ENCODE results near the gene MAPKBP1. TPM values are rescaled to one million over a fixed set of nuclear protein-coding genes. Genes with fewer than 3 reads are reported as not detected.

MAPKBP1 gene
- total RNA-seq, 1 experiment from 2014 or later, result 13.7 TPM

GRCh38 chr15:41865490-41866055, 91.3 kb downstream of the MAPKBP1 start:
- H3K27ac ChIP-seq (ENCODE audit: insufficient read length, low read depth, low read length), result no peak overlapping the region
- no peak for DNase-seq
- no peak overlapping the region for H2BK120ac ChIP-seq (ENCODE audit: low read depth, low read length, poor library complexity, severe bottlenecking)
- no peaks in the 10 kb centered on the region for H3K4me1 ChIP-seq (ENCODE audit: insufficient read depth, low read length)
- no peak overlapping the region for H4K8ac ChIP-seq (replicated peaks; ENCODE audit: insufficient read length, low read depth, low read length)
- no peaks in the 10 kb centered on the region for H3K23me2 ChIP-seq (ENCODE audit: insufficient read length, low read depth, low read length, poor library complexity, severe bottlenecking)
- no peak overlapping the region for H4K91ac ChIP-seq (ENCODE audit: insufficient read length, low read depth, low read length)
- no peaks in the 10 kb centered on the region for H3K79me2 ChIP-seq (ENCODE audit: insufficient read depth, low read length)
- no peak overlapping the region for H3K4ac ChIP-seq (ENCODE audit: low read depth, low read length)
- H2AFZ ChIP-seq (ENCODE audit: low read length), result no peak overlapping the region
- no peak overlapping the region for H3K23ac ChIP-seq (ENCODE audit: insufficient read length, low read depth, low read length)
- H4K5ac ChIP-seq (ENCODE audit: insufficient read length, low read depth, low read length), result no peak overlapping the region
- no peak overlapping the region for H3K4me2 ChIP-seq (ENCODE audit: insufficient read depth, insufficient read length, low read length)
- TF ChIP-seq CTCF (conservative IDR thresholded peaks at IDR 0.05), result no peak
- H2BK12ac ChIP-seq (ENCODE audit: insufficient read length, low read depth, low read length), result no peak overlapping the region
- H2BK15ac ChIP-seq (ENCODE audit: low read depth, low read length), result no peak overlapping the region
- H3K79me1 ChIP-seq (ENCODE audit: insufficient read depth, low read depth, low read length, poor library complexity, severe bottlenecking), result no peaks in the 10 kb centered on the region
- no peak overlapping the region for H3K9ac ChIP-seq (ENCODE audit: extremely low read depth, insufficient read length, low read length)
- H3K36me3 Mint-ChIP-seq (ENCODE audit: insufficient read depth in 1 of 3, low read depth in 3 of 3), result no peaks in the 10 kb centered on the region
- H3K18ac ChIP-seq (ENCODE audit: insufficient read length, low read depth, low read length), result no peak overlapping the region
- H3K4me3 Mint-ChIP-seq, result no peak overlapping the region
- no CpG with 5 or more reads among the region's 18 CpGs for WGBS (ENCODE audit: extremely low coverage, insufficient read length, low lambda C conversion rate)
- H2AK5ac ChIP-seq (ENCODE audit: insufficient read length, low read length), result no peak overlapping the region
- peaks cover 10 to 16% of the 10 kb centered on the region in 2 experiments for H3K4me1 Mint-ChIP-seq
- H3K56ac ChIP-seq (ENCODE audit: insufficient read length, low read depth, low read length), result no peak overlapping the region
- no peaks in the 10 kb centered on the region for H3K9me3 ChIP-seq (ENCODE audit: control insufficient read depth, low read depth, low read length)
- no peak overlapping the region; the same call in 1 of the 2 replicates for H3K14ac ChIP-seq (ENCODE audit: insufficient read depth, low read length)
- no peak overlapping the region for H2BK20ac ChIP-seq (ENCODE audit: low read depth, low read length, poor library complexity, severe bottlenecking)
- no peaks in the 10 kb centered on the region; the same call in none of the 2 replicates for H3K27me3 Mint-ChIP-seq (ENCODE audit: low read depth)
- no peak overlapping the region for H2BK5ac ChIP-seq (ENCODE audit: insufficient read length, low read length)
- H3K27ac Mint-ChIP-seq, result no peak overlapping the region
- no peaks in the 10 kb centered on the region for H4K20me1 ChIP-seq (ENCODE audit: control insufficient read depth, insufficient read depth, insufficient read length)
- no peaks in the 10 kb centered on the region for H3K9me3 Mint-ChIP-seq
- no peak overlapping the region for H3T11ph ChIP-seq (ENCODE audit: low read length)
- no peaks in the 10 kb centered on the region for H3K27me3 ChIP-seq (ENCODE audit: insufficient read depth, low read length)
